Measurements from ENCODE around the gene TUFT1.
A peak's percentile ranks its signal among the peaks of the same experiment; 100 is the strongest.

The TUFT1 gene

DNA sequence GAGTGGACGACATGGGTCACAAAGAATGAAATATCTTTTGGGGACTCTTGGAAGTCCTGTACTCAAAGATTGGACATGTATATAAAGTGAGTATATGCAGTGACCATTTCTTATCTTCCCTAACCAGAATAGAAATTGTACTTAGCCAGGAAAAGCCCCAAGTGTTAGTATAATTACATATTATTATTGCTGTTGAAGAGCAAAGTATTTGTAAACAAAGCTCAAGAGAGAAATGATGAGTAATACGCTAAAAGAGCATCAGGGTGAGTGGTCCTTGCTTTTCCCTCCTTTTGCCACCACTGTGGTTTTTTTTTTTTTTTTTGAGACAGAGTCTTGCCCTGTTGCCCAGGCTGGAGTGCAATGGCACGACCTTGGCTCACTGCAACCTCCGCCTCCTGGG is 35.4 kb upstream of the TUFT1 start:
- no peak overlapping the region for H3K9ac ChIP-seq (ENCODE audit: low read length)
- no peaks in the 10 kb centered on the region for H3K36me3 ChIP-seq (ENCODE audit: control insufficient read depth in 1 of 2, insufficient read depth in 2 of 2, low read depth in 1 of 2, low read length in 2 of 2)
- 60% methylated on average over 4 of the region's 4 CpGs for WGBS
- no peak overlapping the region for H4K8ac ChIP-seq (ENCODE audit: low read length)
- H2BK12ac ChIP-seq (ENCODE audit: low read length in 2 of 2): no peak overlapping the region
- no peaks in the 10 kb centered on the region for H3K9me3 ChIP-seq (ENCODE audit: control insufficient read depth, low read length)
- H3K18ac ChIP-seq (ENCODE audit: low read depth in 1 of 2, low read length in 2 of 2): no peak overlapping the region
- H3K14ac ChIP-seq (ENCODE audit: low read length in 2 of 2): no peak overlapping the region
- H3K79me1 ChIP-seq (replicated peaks; ENCODE audit: low read length, poor library complexity, severe bottlenecking): no peaks in the 10 kb centered on the region
- no peak overlapping the region for H2AK5ac ChIP-seq (ENCODE audit: low read length, severe bottlenecking)
- no peak overlapping the region for H2BK120ac ChIP-seq (ENCODE audit: low read depth, low read length)
- H2AFZ ChIP-seq (ENCODE audit: low read depth, low read length): no peak overlapping the region
- no peak overlapping the region for H3K4me3 ChIP-seq (ENCODE audit: insufficient read depth in 1 of 2, low read depth in 1 of 2, low read length in 2 of 2)
- H3K27me3 ChIP-seq (ENCODE audit: control insufficient read depth in 1 of 2, insufficient read depth in 1 of 2, low read length in 2 of 2): peaks cover 4 to 53% of the 10 kb centered on the region in 2 experiments
- H3K4me2 ChIP-seq (ENCODE audit: low read length, poor library complexity, severe bottlenecking): no peak overlapping the region
- no peak overlapping the region for H3K27ac ChIP-seq (ENCODE audit: low read length, poor library complexity, severe bottlenecking)
- H3K4me1 ChIP-seq (ENCODE audit: control insufficient read depth, insufficient read depth, low read depth, low read length): no peaks in the 10 kb centered on the region
- H3K4ac ChIP-seq (ENCODE audit: low read depth in 1 of 2, low read length in 2 of 2): no peak overlapping the region
- peak; percentile 29 for DNase-seq
- H2BK15ac ChIP-seq (ENCODE audit: low read depth, poor library complexity, severe bottlenecking): no peak overlapping the region
- no peak overlapping the region for H4K91ac ChIP-seq (ENCODE audit: low read length)
- H3K23ac ChIP-seq (ENCODE audit: low read length in 2 of 2): no peak overlapping the region
- H2BK5ac ChIP-seq (ENCODE audit: low read depth, low read length, poor library complexity, severe bottlenecking): no peak overlapping the region

DNA sequence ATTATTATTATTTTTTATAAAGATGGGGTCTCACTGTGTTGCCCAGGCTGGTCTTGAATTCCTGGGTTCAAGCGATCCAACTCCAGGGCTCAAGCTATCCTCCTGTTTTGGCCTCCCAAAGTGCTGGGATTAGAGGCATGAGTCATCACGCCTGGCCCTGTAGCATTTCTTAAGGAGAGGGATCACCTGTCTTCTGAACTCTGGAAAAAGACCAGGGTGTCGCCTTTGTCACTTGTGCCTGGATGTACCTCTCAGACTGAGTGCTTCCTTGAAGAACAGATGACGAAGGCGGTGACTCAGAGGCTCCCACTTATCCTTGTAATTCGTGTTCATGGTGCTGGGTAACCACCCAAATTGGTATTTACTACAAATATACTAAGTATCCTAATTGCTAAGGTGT is 31.3 kb upstream of the TUFT1 start:
- no peak overlapping the region for H3K14ac ChIP-seq (ENCODE audit: low read length in 2 of 2)
- no peaks in the 10 kb centered on the region for H3K79me1 ChIP-seq (replicated peaks; ENCODE audit: low read length, poor library complexity, severe bottlenecking)
- no peak overlapping the region for H3K4me2 ChIP-seq (ENCODE audit: low read length, poor library complexity, severe bottlenecking)
- no peak overlapping the region for H4K8ac ChIP-seq (ENCODE audit: low read length)
- no peak overlapping the region for H2BK120ac ChIP-seq (ENCODE audit: low read depth, low read length)
- no peak overlapping the region for H3K4me3 ChIP-seq (ENCODE audit: insufficient read depth in 1 of 2, low read depth in 1 of 2, low read length in 2 of 2)
- H3K27me3 ChIP-seq (ENCODE audit: control insufficient read depth in 1 of 2, insufficient read depth in 1 of 2, low read length in 2 of 2): peaks cover 14 to 63% of the 10 kb centered on the region in 2 experiments
- no peak overlapping the region for H3K9ac ChIP-seq (ENCODE audit: low read length)
- DNase-seq: peak; percentile 29
- no peak overlapping the region for H4K91ac ChIP-seq (ENCODE audit: low read length)
- H3K23ac ChIP-seq (ENCODE audit: low read length in 2 of 2): no peak overlapping the region
- H3K4ac ChIP-seq (ENCODE audit: low read depth in 1 of 2, low read length in 2 of 2): no peak overlapping the region
- H3K9me3 ChIP-seq (ENCODE audit: control insufficient read depth, low read length): no peaks in the 10 kb centered on the region
- H3K4me1 ChIP-seq (ENCODE audit: control insufficient read depth, insufficient read depth, low read depth, low read length): peaks cover 24% of the 10 kb centered on the region
- no peak overlapping the region for H2BK12ac ChIP-seq (ENCODE audit: low read length in 2 of 2)
- H2AK5ac ChIP-seq (ENCODE audit: low read length, severe bottlenecking): no peak overlapping the region
- no peak overlapping the region for H3K18ac ChIP-seq (ENCODE audit: low read depth in 1 of 2, low read length in 2 of 2)
- no peaks in the 10 kb centered on the region for H3K36me3 ChIP-seq (ENCODE audit: control insufficient read depth in 1 of 2, insufficient read depth in 2 of 2, low read depth in 1 of 2, low read length in 2 of 2)
- H2BK5ac ChIP-seq (ENCODE audit: low read depth, low read length, poor library complexity, severe bottlenecking): no peak overlapping the region
- 83% methylated on average over 5 of the region's 6 CpGs for WGBS
- no peak overlapping the region for H2BK15ac ChIP-seq (ENCODE audit: low read depth, poor library complexity, severe bottlenecking)
- no peak overlapping the region for H3K27ac ChIP-seq (ENCODE audit: low read length, poor library complexity, severe bottlenecking)
- no peak overlapping the region for H2AFZ ChIP-seq (ENCODE audit: low read depth, low read length)

DNA sequence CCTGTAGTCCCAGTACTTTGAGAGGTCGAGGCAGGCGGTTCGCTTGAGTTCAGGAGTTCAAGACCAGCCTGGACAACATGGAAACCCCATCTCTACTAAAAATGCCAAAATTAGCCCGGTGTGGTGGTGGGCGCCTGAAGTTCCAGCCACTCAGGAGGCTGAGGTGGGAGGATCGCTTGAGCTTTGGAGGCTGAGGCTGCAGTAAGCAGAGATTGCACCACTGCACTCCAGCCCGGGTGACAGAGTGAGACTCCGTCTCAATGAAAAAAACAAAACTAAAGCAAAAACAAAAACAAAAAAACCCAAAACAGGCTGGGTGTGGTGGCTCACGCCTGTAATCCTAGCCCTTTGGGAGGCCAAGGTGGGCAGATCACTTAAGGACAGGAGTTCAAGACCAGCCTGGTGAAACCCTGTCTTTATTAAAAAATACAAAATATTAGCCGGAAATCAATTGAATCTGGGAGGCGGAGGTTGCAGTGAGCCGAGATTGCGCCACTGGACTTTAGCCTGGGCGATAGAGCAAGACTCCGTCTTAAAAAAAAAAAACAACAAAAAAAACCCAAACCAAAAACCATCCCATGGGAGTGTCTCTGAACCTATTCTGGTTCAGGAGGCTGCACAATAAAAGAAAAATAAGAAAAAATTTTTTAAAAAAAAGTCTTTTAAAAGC is 30.6 kb upstream of the TUFT1 start:
- H3K23ac ChIP-seq (ENCODE audit: low read length in 2 of 2): no peak overlapping the region
- no peak overlapping the region for H2BK15ac ChIP-seq (ENCODE audit: low read depth, poor library complexity, severe bottlenecking)
- no peak overlapping the region for H2AK5ac ChIP-seq (ENCODE audit: low read length, severe bottlenecking)
- H3K27ac ChIP-seq (ENCODE audit: low read length, poor library complexity, severe bottlenecking): no peak overlapping the region
- H3K4me1 ChIP-seq (ENCODE audit: control insufficient read depth, insufficient read depth, low read depth, low read length): peaks cover 25% of the 10 kb centered on the region
- no peak overlapping the region for H3K18ac ChIP-seq (ENCODE audit: low read depth in 1 of 2, low read length in 2 of 2)
- H2BK120ac ChIP-seq (ENCODE audit: low read depth, low read length): no peak overlapping the region
- H2BK5ac ChIP-seq (ENCODE audit: low read depth, low read length, poor library complexity, severe bottlenecking): no peak overlapping the region
- no peaks in the 10 kb centered on the region for H3K79me1 ChIP-seq (replicated peaks; ENCODE audit: low read length, poor library complexity, severe bottlenecking)
- H2AFZ ChIP-seq (ENCODE audit: low read depth, low read length): no peak overlapping the region
- no peak for DNase-seq
- H4K91ac ChIP-seq (ENCODE audit: low read length): no peak overlapping the region
- H3K14ac ChIP-seq (ENCODE audit: low read length in 2 of 2): no peak overlapping the region
- H3K36me3 ChIP-seq (ENCODE audit: control insufficient read depth in 1 of 2, insufficient read depth in 2 of 2, low read depth in 1 of 2, low read length in 2 of 2): no peaks in the 10 kb centered on the region
- H3K4me3 ChIP-seq (ENCODE audit: insufficient read depth in 1 of 2, low read depth in 1 of 2, low read length in 2 of 2): no peak overlapping the region
- 97% methylated on average over 15 of the region's 15 CpGs for WGBS
- H3K4ac ChIP-seq (ENCODE audit: low read depth in 1 of 2, low read length in 2 of 2): no peak overlapping the region
- peaks cover 14 to 69% of the 10 kb centered on the region in 2 experiments for H3K27me3 ChIP-seq (ENCODE audit: control insufficient read depth in 1 of 2, insufficient read depth in 1 of 2, low read length in 2 of 2)
- H4K8ac ChIP-seq (ENCODE audit: low read length): no peak overlapping the region
- H3K9me3 ChIP-seq (ENCODE audit: control insufficient read depth, low read length): no peaks in the 10 kb centered on the region
- H3K4me2 ChIP-seq (ENCODE audit: low read length, poor library complexity, severe bottlenecking): no peak overlapping the region
- H2BK12ac ChIP-seq (ENCODE audit: low read length in 2 of 2): no peak overlapping the region
- H3K9ac ChIP-seq (ENCODE audit: low read length): no peak overlapping the region

DNA sequence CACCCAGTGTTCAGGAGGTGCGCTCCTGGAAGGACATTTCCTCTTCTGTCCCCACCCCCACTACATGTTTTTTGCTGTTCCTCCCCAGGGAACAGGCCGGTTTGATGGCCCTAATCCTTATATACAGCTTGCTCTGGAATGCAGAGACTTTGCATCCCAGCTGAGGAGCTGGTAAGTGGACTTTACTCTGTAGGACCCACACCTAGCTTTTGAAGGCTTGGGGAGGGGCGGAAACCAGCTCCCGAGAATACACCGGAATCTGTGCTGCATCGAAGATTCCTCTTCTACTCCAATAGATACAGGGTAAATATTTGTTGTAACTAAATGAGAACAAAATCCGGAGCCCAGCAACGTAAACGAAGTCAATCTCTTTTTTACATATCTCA is 30.1 kb upstream of the TUFT1 start:
- Histone ChIP-seq H3K4me2 (ENCODE audit: low read length, poor library complexity, severe bottlenecking) (no peak overlapping the region), H3K27me3 (ENCODE audit: control insufficient read depth in 1 of 2, insufficient read depth in 1 of 2, low read length in 2 of 2) (peaks cover 14 to 74% of the 10 kb centered on the region in 2 experiments), H3K27ac (ENCODE audit: low read length, poor library complexity, severe bottlenecking) (no peak overlapping the region), H3K4ac (ENCODE audit: low read depth in 1 of 2, low read length in 2 of 2) (no peak overlapping the region), H2BK12ac (ENCODE audit: low read length in 2 of 2) (no peak overlapping the region), H3K9ac (ENCODE audit: low read length) (peak overlapping the region; percentile 62), H4K91ac (ENCODE audit: low read length) (no peak overlapping the region), H2BK120ac (ENCODE audit: low read depth, low read length) (no peak overlapping the region), H3K9me3 (ENCODE audit: control insufficient read depth, low read length) (no peaks in the 10 kb centered on the region), H2AK5ac (ENCODE audit: low read length, severe bottlenecking) (no peak overlapping the region), H2BK5ac (ENCODE audit: low read depth, low read length, poor library complexity, severe bottlenecking) (no peak overlapping the region), H4K8ac (ENCODE audit: low read length) (no peak overlapping the region), H3K36me3 (ENCODE audit: control insufficient read depth in 1 of 2, insufficient read depth in 2 of 2, low read depth in 1 of 2, low read length in 2 of 2) (no peaks in the 10 kb centered on the region), H3K4me1 (ENCODE audit: control insufficient read depth, insufficient read depth, low read depth, low read length) (peaks cover 25% of the 10 kb centered on the region), H2AFZ (ENCODE audit: low read depth, low read length) (no peak overlapping the region), H2BK15ac (ENCODE audit: low read depth, poor library complexity, severe bottlenecking) (no peak overlapping the region), H3K23ac (ENCODE audit: low read length in 2 of 2) (no peak overlapping the region), H3K4me3 (ENCODE audit: insufficient read depth in 1 of 2, low read depth in 1 of 2, low read length in 2 of 2) (peak overlapping the region in 1 of 2 experiments; percentile 75), H3K18ac (ENCODE audit: low read depth in 1 of 2, low read length in 2 of 2) (no peak overlapping the region), H3K79me1 (replicated peaks; ENCODE audit: low read length, poor library complexity, severe bottlenecking) (no peaks in the 10 kb centered on the region), H3K14ac (ENCODE audit: low read length in 2 of 2) (no peak overlapping the region)
- DNase-seq: no peak
- WGBS: 46% methylated on average over 6 of the region's 9 CpGs

Data from mesenchymal stem cell (in vitro differentiated cells and primary cell).